B cell (primary cell): ENCODE data around the gene C2CD3. TPM values are rescaled to one million over a fixed set of nuclear protein-coding genes. Genes with fewer than 3 reads are reported as not detected.

Source experiments
- ATAC-seq: fragments of 200-7000 bp; cut with Tn5 transposase; one replicate; pipeline ENCODE4 v1.10.0; 2021; ENCODE audit warnings: low read depth, mild to moderate bottlenecking, moderate number of reproducible peaks, moderate library complexity
- CTCF ChIA-PET: fragments of 350-600 bp; sonication (Branson Sonifier 250); formaldehyde crosslinking; loops from one replicate; lab custom pipeline; 2021; ENCODE audit warnings: antibody characterized with exemption, inconsistent platforms; lab: Charles Lee
- POLR2A ChIA-PET: fragments of 350-600 bp; sonication (Branson Sonifier 250); formaldehyde crosslinking; loops from one replicate; lab custom pipeline; 2021; ENCODE audit warnings: antibody characterized with exemption; lab: Charles Lee
- DNase-seq: peaks from one replicate; pipeline ENCODE4 v3.0.0; 2013
- H2AFZ ChIP-seq: 2 replicates; pipeline ENCODE4 v1.6.1; 2012; ENCODE audit warnings: mild to moderate bottlenecking, low read depth, low read length; ENCODE audit not compliant: insufficient read depth, poor library complexity, severe bottlenecking
- H3K27ac ChIP-seq, 2 donors: 1 replicate in 1 of 2; 2 replicates in 1 of 2; pipeline ENCODE4 v1.5.1; 2012 to 2013; ENCODE audit warnings: low read length in 2 of 2, mild to moderate bottlenecking in 2 of 2, moderate library complexity in 1 of 2
- H3K27me3 ChIP-seq, 4 experiments: fragments of 200-600 bp in 1 of 4; sonication (generic) in 1 of 4; replicated peaks in 1 of 4; 1 replicate in 2 of 4; 2 replicates in 2 of 4; pipeline versions ENCODE4 v1.6.1 to v1.7.0; 2013 to 2016; ENCODE audit warnings: low read length in 3 of 4, mild to moderate bottlenecking in 2 of 4, mixed read lengths in 1 of 4, moderate library complexity in 1 of 4; ENCODE audit not compliant: insufficient read depth in 4 of 4, control insufficient read depth in 3 of 4; ENCODE audit errors: control extremely low read depth in 1 of 4
- H3K36me3 ChIP-seq, 2 experiments: replicated peaks in 1 of 2; 1 replicate in 1 of 2; 2 replicates in 1 of 2; pipeline versions ENCODE4 v1.6.1 to v1.7.1; 2013; ENCODE audit warnings: low read length in 1 of 2; ENCODE audit not compliant: insufficient read depth in 2 of 2, control insufficient read depth in 1 of 2; ENCODE audit errors: control extremely low read depth in 1 of 2, extremely low read depth in 1 of 2
- H3K4me1 ChIP-seq, 2 donors: fragments of 200-600 bp in 1 of 2; sonication (generic) in 1 of 2; 1 replicate in 1 of 2; 2 replicates in 1 of 2; pipeline versions ENCODE4 v1.5.1 to v1.6.1; 2013 to 2017; ENCODE audit warnings: low read length in 2 of 2; ENCODE audit not compliant: control insufficient read depth in 2 of 2, insufficient read depth in 2 of 2
- H3K4me2 ChIP-seq: replicated peaks from 2 replicates; pipeline ENCODE3; 2012; ENCODE audit warnings: mild to moderate bottlenecking, low read depth, low read length; ENCODE audit not compliant: poor library complexity, severe bottlenecking
- H3K4me3 ChIP-seq, 5 experiments: fragments of 200-600 bp in 1 of 5; sonication (generic) in 1 of 5; 1 replicate in 3 of 5; 2 replicates in 2 of 5; pipeline versions ENCODE4 v1.5.1 to v1.7.0; 2011 to 2016; ENCODE audit warnings: low read length in 4 of 5, mild to moderate bottlenecking in 4 of 5, low read depth in 2 of 5, control low read depth in 1 of 5, moderate library complexity in 1 of 5; ENCODE audit not compliant: insufficient read depth in 1 of 5; ENCODE audit errors: control extremely low read depth in 1 of 5, extremely low read depth in 1 of 5
- H3K79me2 ChIP-seq: fragments of 200-600 bp; sonication (generic); one replicate; pipeline ENCODE4 v1.6.0; 2016; ENCODE audit warnings: low read length; ENCODE audit not compliant: control insufficient read depth, insufficient read depth
- H3K9ac ChIP-seq: fragments of 200-600 bp; sonication (generic); 2 replicates; pipeline ENCODE4 v1.6.1; 2017; ENCODE audit warnings: mild to moderate bottlenecking, low read length, moderate library complexity
- H3K9me3 ChIP-seq, 3 donors: one replicate each; pipeline versions ENCODE4 v1.6.1 to v1.7.1; 2013; ENCODE audit warnings: low read length in 2 of 3; ENCODE audit not compliant: control insufficient read depth in 2 of 3, insufficient read depth in 1 of 3; ENCODE audit errors: control extremely low read depth in 1 of 3
- H4K20me1 ChIP-seq: 2 replicates; pipeline ENCODE4 v1.6.0; 2012; ENCODE audit warnings: mild to moderate bottlenecking, low read length; ENCODE audit not compliant: insufficient read depth, control insufficient read depth, poor library complexity, severe bottlenecking
- H3K27ac Mint-ChIP-seq: one replicate; pipeline ENCODE4 v1.8.0; 2021; ENCODE audit warnings: mixed read lengths
- H3K27me3 Mint-ChIP-seq: one replicate; pipeline ENCODE4 v1.8.0; 2021; ENCODE audit warnings: mixed read lengths
- H3K4me1 Mint-ChIP-seq: one replicate; pipeline ENCODE4 v1.8.0; 2021; ENCODE audit warnings: mixed read lengths
- H3K4me3 Mint-ChIP-seq: one replicate; pipeline ENCODE4 v1.8.0; 2021; ENCODE audit warnings: mixed read lengths
- H3K9me3 Mint-ChIP-seq: one replicate; pipeline ENCODE4 v1.8.0; 2022; ENCODE audit warnings: mixed read lengths; ENCODE audit not compliant: insufficient read depth
- CTCF ChIP-seq: fragments of 200-600 bp; IDR thresholded peaks from one replicate; pipeline ENCODE4 v1.8.0; 2022; ENCODE audit warnings: antibody characterized with exemption, mild to moderate bottlenecking
- EZH2 ChIP-seq: IDR thresholded peaks from 2 replicates; pipeline ENCODE4 v1.6.1; 2012; ENCODE audit warnings: borderline replicate concordance, low read depth, mild to moderate bottlenecking, moderate library complexity, low read length; ENCODE audit not compliant: insufficient read depth, poor library complexity, severe bottlenecking
- WGBS: methylation state at CpG from one replicate; pipeline ENCODE4 v1.1.5; 2013; ENCODE audit warnings: missing lambda C conversion rate; ENCODE audit not compliant: insufficient coverage; 5-methylcytosine and 5-hydroxymethylcytosine counted together
- intact Hi-C: fragments of 100-400 bp; cut with micrococcal nuclease; formaldehyde crosslinking; loops from one replicate; pipeline ENCODE4 v1.10.0; 2022
- polyA plus RNA-seq: library from polyadenylated mRNA; depleted of rRNA; stranded (reverse); fragments of >200 nt; gene quantifications from 2 replicates; pipeline ENCODE4 v1.2.3, GENCODE V29; 2012
- total RNA-seq, 2 donors: library from RNA; stranded (reverse); fragments of 120-200 nt in 1 of 2; gene quantifications; 1 replicate in 1 of 2; 2 replicates in 1 of 2; pipeline versions ENCODE4 v1.2.3 to v1.2.4, GENCODE V29; 2013 to 2022

Gene C2CD3
- total and polyA plus RNA-seq, 2 donors (not counting 1 experiment from before 2014, with no cell fraction given): 19.8 to 69.0 TPM

GRCh38 chr11:74050465-74050864 is 120.3 kb downstream of the C2CD3 start:
- Histone ChIP-seq H3K36me3 (peaks cover 23 to 49% of the 10 kb centered on the region in 2 experiments), H2AFZ (no peak overlapping the region), H3K9ac (no peak overlapping the region), H3K27ac (no peak overlapping the region), H4K20me1 (no peaks in the 10 kb centered on the region), H3K9me3 (no peaks in the 10 kb centered on the region), H3K27me3 (no peaks in the 10 kb centered on the region), H3K79me2 (no peaks in the 10 kb centered on the region), H3K4me2 (no peak overlapping the region), H3K4me3 (no peak overlapping the region), H3K4me1 (no peaks in the 10 kb centered on the region)
- WGBS: 100% methylated on average over 2 of the region's 3 CpGs
- ATAC-seq (no peak), DNase-seq (no peak)
- Mint-ChIP-seq H3K27ac (no peak overlapping the region), H3K4me3 (no peak overlapping the region), H3K9me3 (no peaks in the 10 kb centered on the region), H3K4me1 (no peaks in the 10 kb centered on the region), H3K27me3 (no peaks in the 10 kb centered on the region)
- TF ChIP-seq CTCF: no peak
- no peak for TF ChIP-seq EZH2
- ChIA-PET CTCF (no interaction called here), POLR2A (no interaction called here)
- intact Hi-C loops: no loop called here

- no peak overlapping the region for H3K27ac ChIP-seq
- Mint-ChIP-seq H3K27ac (no peak overlapping the region), H3K4me1 (no peaks in the 10 kb centered on the region), H3K4me3 (no peak overlapping the region), H3K27me3 (no peaks in the 10 kb centered on the region), H3K9me3 (no peaks in the 10 kb centered on the region)
- peaks cover 23 to 46% of the 10 kb centered on the region in 2 experiments for H3K36me3 ChIP-seq
- DNase-seq (no peak), ATAC-seq (no peak)
- no peaks in the 10 kb centered on the region for H3K9me3 ChIP-seq
- H3K79me2 ChIP-seq: no peaks in the 10 kb centered on the region
- no peak overlapping the region for H3K4me3 ChIP-seq
- TF ChIP-seq EZH2 (no peak), CTCF (no peak)
- no peak overlapping the region for H3K4me2 ChIP-seq
- no peaks in the 10 kb centered on the region for H3K4me1 ChIP-seq
- no peak overlapping the region for H3K9ac ChIP-seq
- 100% methylated on average over 1 of the region's 5 CpGs for WGBS
- CTCF ChIA-PET: no interaction called here
- H4K20me1 ChIP-seq: no peaks in the 10 kb centered on the region
- no peak overlapping the region for H2AFZ ChIP-seq
- H3K27me3 ChIP-seq: no peaks in the 10 kb centered on the region
- intact Hi-C loops: no loop called here
- POLR2A ChIA-PET: no interaction called here
Observed at GRCh38 chr11:74048993-74049392, 121.8 kb downstream of the C2CD3 start.
